SK-N-MC (cell line): ENCODE measurements around the gene TADA1.

Source experiments
- EZH2 ChIP-seq: fragments of 200-600 bp; sonication (generic); IDR thresholded peaks from one replicate; pipeline ENCODE4 v1.6.1; 2017; ENCODE audit warnings: antibody characterized with exemption
- FOXP2 ChIP-seq: optimal IDR thresholded peaks from 2 replicates; pipeline ENCODE3; 2011; ENCODE audit warnings: mild to moderate bottlenecking, moderate library complexity; ENCODE audit not compliant: insufficient read depth; ENCODE audit errors: extremely low read length, control extremely low read depth
- POLR2AphosphoS5 ChIP-seq: IDR thresholded peaks from 2 replicates; pipeline ENCODE4 v1.6.1; 2012; ENCODE audit warnings: mild to moderate bottlenecking, low read depth, low read length, borderline replicate concordance

DNA sequence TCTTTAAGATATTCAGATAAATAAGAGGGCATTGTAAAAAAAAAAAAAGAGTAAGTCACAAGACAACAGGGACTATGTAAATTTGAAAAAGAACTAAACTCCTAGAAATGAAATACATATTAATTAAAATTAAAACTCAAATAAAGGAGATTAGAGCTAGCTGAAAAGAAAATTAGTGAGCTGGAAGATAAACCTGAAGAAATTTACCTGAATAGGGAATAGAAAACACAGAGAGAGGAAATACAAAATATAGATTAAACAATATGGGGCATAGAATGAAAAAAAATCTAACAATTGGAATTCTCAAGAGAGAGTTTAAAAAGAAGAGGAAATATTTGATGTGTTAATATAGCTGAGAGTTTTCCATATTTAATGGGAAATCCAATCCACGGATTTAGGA, 35.6 kb upstream of the TADA1 start:
- no peak for TF ChIP-seq POLR2AphosphoS5
- no peak for TF ChIP-seq EZH2
- no peak for TF ChIP-seq FOXP2
